ENCODE results near the gene CDK17. TPM values are rescaled to one million over a fixed set of nuclear protein-coding genes. Genes with fewer than 3 reads are reported as not detected.

The CDK17 gene
- total and polyA plus RNA-seq, 2 donors (not counting 1 experiment from before 2014, with no cell fraction given), result 50.0 to 109 TPM

- DNase-seq (ENCODE audit: low read depth in 2 of 2), result no peak
- Histone ChIP-seq H3K4me1 (ENCODE audit: control insufficient read depth, extremely low read depth, insufficient read depth, low read length) (no peaks in the 10 kb centered on the region), H3K79me2 (ENCODE audit: control insufficient read depth, insufficient read depth, low read length) (peaks cover 78% of the 10 kb centered on the region), H3K36me3 (ENCODE audit: control insufficient read depth, insufficient read depth, low read length) (peaks cover 4% of the 10 kb centered on the region), H3K27me3 (ENCODE audit: control insufficient read depth, insufficient read depth, low read length) (no peaks in the 10 kb centered on the region), H3K9ac (ENCODE audit: insufficient read depth, low read length) (no peak overlapping the region), H3K9me3 (ENCODE audit: control insufficient read depth, insufficient read depth, low read depth, low read length) (no peaks in the 10 kb centered on the region), H2AFZ (ENCODE audit: low read length) (no peak overlapping the region), H3K27ac (ENCODE audit: insufficient read depth, low read length) (no peak overlapping the region), H3K4me3 (replicated peaks in 1 of 4; ENCODE audit: control extremely low read depth in 1 of 4, insufficient read depth in 1 of 4, low read depth in 3 of 4, low read length in 4 of 4) (no peak overlapping the region), H3K4me2 (ENCODE audit: extremely low read depth, insufficient read depth, low read length) (no peak overlapping the region), H4K20me1 (ENCODE audit: control insufficient read depth, extremely low read depth, insufficient read depth, low read length) (no peaks in the 10 kb centered on the region)
- TF ChIP-seq EZH2 (IDR thresholded peaks at IDR 0.05; ENCODE audit: low read length, missing control alignments), result no peak
- TF ChIP-seq CTCF (conservative IDR thresholded peaks at IDR 0.05 in 1 of 2, IDR thresholded peaks at IDR 0.05 in 1 of 2; ENCODE audit: low read depth in 1 of 2, low read length in 2 of 2), result no peak
Measured at GRCh38 chr12:96326628-96327227, 73.5 kb downstream of the CDK17 start.

GRCh38 chr12:96323906-96324305 lies 76.3 kb downstream of the CDK17 start:
- Histone ChIP-seq H3K27ac (ENCODE audit: insufficient read depth, low read length) (no peak overlapping the region), H3K9me3 (ENCODE audit: control insufficient read depth, insufficient read depth, low read depth, low read length) (no peaks in the 10 kb centered on the region), H3K27me3 (ENCODE audit: control insufficient read depth, insufficient read depth, low read length) (no peaks in the 10 kb centered on the region), H3K4me1 (ENCODE audit: control insufficient read depth, extremely low read depth, insufficient read depth, low read length) (no peaks in the 10 kb centered on the region), H3K4me2 (ENCODE audit: extremely low read depth, insufficient read depth, low read length) (no peak overlapping the region), H3K4me3 (replicated peaks in 1 of 4; ENCODE audit: control extremely low read depth in 1 of 4, insufficient read depth in 1 of 4, low read depth in 3 of 4, low read length in 4 of 4) (no peak overlapping the region), H2AFZ (ENCODE audit: low read length) (no peak overlapping the region), H3K36me3 (ENCODE audit: control insufficient read depth, insufficient read depth, low read length) (peaks cover 3% of the 10 kb centered on the region), H4K20me1 (ENCODE audit: control insufficient read depth, extremely low read depth, insufficient read depth, low read length) (no peaks in the 10 kb centered on the region), H3K79me2 (ENCODE audit: control insufficient read depth, insufficient read depth, low read length) (peaks cover 55% of the 10 kb centered on the region), H3K9ac (ENCODE audit: insufficient read depth, low read length) (no peak overlapping the region)
- DNase-seq (ENCODE audit: low read depth in 2 of 2), result peak in 1 of 2 donors; percentile 40
- TF ChIP-seq CTCF (conservative IDR thresholded peaks at IDR 0.05 in 1 of 2, IDR thresholded peaks at IDR 0.05 in 1 of 2; ENCODE audit: low read depth in 1 of 2, low read length in 2 of 2) (no peak), EZH2 (IDR thresholded peaks at IDR 0.05; ENCODE audit: low read length, missing control alignments) (no peak)

GRCh38 chr12:96322720-96323119 lies 77.5 kb downstream of the CDK17 start:
- Histone ChIP-seq H3K4me3 (replicated peaks in 1 of 4; ENCODE audit: control extremely low read depth in 1 of 4, insufficient read depth in 1 of 4, low read depth in 3 of 4, low read length in 4 of 4) (no peak overlapping the region), H4K20me1 (ENCODE audit: control insufficient read depth, extremely low read depth, insufficient read depth, low read length) (no peaks in the 10 kb centered on the region), H2AFZ (ENCODE audit: low read length) (no peak overlapping the region), H3K9me3 (ENCODE audit: control insufficient read depth, insufficient read depth, low read depth, low read length) (no peaks in the 10 kb centered on the region), H3K9ac (ENCODE audit: insufficient read depth, low read length) (no peak overlapping the region), H3K4me2 (ENCODE audit: extremely low read depth, insufficient read depth, low read length) (no peak overlapping the region), H3K79me2 (ENCODE audit: control insufficient read depth, insufficient read depth, low read length) (peaks cover 44% of the 10 kb centered on the region), H3K27ac (ENCODE audit: insufficient read depth, low read length) (no peak overlapping the region), H3K27me3 (ENCODE audit: control insufficient read depth, insufficient read depth, low read length) (no peaks in the 10 kb centered on the region), H3K4me1 (ENCODE audit: control insufficient read depth, extremely low read depth, insufficient read depth, low read length) (no peaks in the 10 kb centered on the region), H3K36me3 (ENCODE audit: control insufficient read depth, insufficient read depth, low read length) (peaks cover 3% of the 10 kb centered on the region)
- TF ChIP-seq CTCF (conservative IDR thresholded peaks at IDR 0.05 in 1 of 2, IDR thresholded peaks at IDR 0.05 in 1 of 2; ENCODE audit: low read depth in 1 of 2, low read length in 2 of 2) (no peak), EZH2 (IDR thresholded peaks at IDR 0.05; ENCODE audit: low read length, missing control alignments) (no peak)
- DNase-seq (ENCODE audit: low read depth in 2 of 2), result no peak

Measured in fibroblast of lung (primary cell).